ENCODE measurements around the gene EHBP1.

The EHBP1 gene

DNA sequence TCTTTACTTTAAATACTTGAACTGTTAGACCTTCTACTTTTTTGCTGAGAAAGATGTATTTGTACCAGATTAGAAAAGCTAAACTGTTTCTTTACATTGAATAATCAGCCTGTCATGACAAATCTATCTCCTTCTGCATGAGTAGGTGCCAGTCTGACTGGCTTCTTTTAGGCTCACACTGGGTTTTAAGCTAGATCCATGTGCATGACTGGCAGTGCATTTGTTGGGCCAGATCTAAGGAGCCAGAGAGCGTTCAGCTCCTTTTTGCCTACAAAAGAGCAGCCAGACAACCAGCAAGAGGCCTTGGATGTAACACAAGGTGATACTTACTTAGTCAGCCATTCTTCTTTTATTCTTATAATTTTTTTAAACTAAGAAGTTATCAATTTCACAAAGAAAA, 263.2 kb downstream of the EHBP1 start:
- H3K27me3 ChIP-seq (ENCODE audit: insufficient read depth, low read depth) = no peaks in the 10 kb centered on the region
- no peak overlapping the region for H2AFZ ChIP-seq (ENCODE audit: low read depth)
- H3K9ac ChIP-seq = no peak overlapping the region
- TF ChIP-seq, protein P1, sequence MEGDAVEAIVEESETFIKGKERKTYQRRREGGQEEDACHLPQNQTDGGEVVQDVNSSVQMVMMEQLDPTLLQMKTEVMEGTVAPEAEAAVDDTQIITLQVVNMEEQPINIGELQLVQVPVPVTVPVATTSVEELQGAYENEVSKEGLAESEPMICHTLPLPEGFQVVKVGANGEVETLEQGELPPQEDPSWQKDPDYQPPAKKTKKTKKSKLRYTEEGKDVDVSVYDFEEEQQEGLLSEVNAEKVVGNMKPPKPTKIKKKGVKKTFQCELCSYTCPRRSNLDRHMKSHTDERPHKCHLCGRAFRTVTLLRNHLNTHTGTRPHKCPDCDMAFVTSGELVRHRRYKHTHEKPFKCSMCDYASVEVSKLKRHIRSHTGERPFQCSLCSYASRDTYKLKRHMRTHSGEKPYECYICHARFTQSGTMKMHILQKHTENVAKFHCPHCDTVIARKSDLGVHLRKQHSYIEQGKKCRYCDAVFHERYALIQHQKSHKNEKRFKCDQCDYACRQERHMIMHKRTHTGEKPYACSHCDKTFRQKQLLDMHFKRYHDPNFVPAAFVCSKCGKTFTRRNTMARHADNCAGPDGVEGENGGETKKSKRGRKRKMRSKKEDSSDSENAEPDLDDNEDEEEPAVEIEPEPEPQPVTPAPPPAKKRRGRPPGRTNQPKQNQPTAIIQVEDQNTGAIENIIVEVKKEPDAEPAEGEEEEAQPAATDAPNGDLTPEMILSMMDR (conservative IDR thresholded peaks at IDR 0.05; ENCODE audit: low read depth, low read length) = no peak
- H4K20me1 ChIP-seq (ENCODE audit: insufficient read depth) = no peaks in the 10 kb centered on the region
- no peak overlapping the region for H3K27ac ChIP-seq
- H3K4me3 ChIP-seq (IDR thresholded peaks at IDR 0.05; ENCODE audit: insufficient read depth, low read depth, low read length) = no peak overlapping the region
- H3K79me2 ChIP-seq (ENCODE audit: insufficient read depth, low read depth) = no peaks in the 10 kb centered on the region
- no peak overlapping the region for H3K4me2 ChIP-seq
- no peaks in the 10 kb centered on the region for H3K4me1 ChIP-seq (ENCODE audit: low read depth, poor library complexity, severe bottlenecking)
- no peaks in the 10 kb centered on the region for H3K36me3 ChIP-seq (ENCODE audit: insufficient read depth)

DNA sequence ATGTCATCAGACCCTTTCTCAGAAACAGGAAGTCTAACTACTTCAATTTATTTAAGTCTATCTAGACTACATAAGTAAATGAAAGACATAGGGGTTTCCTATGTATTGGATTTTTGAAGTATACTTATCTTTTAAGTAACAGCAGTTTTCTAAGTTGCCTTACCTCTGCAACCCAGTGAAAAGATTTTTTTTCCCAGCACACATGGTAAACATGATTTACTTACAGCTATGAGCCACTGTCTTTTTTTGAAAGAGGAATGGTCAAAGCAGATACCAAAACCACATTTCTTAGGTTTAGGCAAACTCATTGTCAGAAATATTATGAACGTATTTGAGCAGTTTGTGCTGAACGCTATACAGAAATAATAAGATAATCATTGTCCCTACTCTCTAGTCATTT, 266.4 kb downstream of the EHBP1 start:
- H3K4me3 ChIP-seq (IDR thresholded peaks at IDR 0.05; ENCODE audit: insufficient read depth, low read depth, low read length) = no peak overlapping the region
- H3K4me1 ChIP-seq (ENCODE audit: low read depth, poor library complexity, severe bottlenecking) = no peaks in the 10 kb centered on the region
- H3K36me3 ChIP-seq (ENCODE audit: insufficient read depth) = no peaks in the 10 kb centered on the region
- H4K20me1 ChIP-seq (ENCODE audit: insufficient read depth) = no peaks in the 10 kb centered on the region
- H3K79me2 ChIP-seq (ENCODE audit: insufficient read depth, low read depth) = no peaks in the 10 kb centered on the region
- no peak overlapping the region for H3K4me2 ChIP-seq
- H3K27ac ChIP-seq = no peak overlapping the region
- H3K27me3 ChIP-seq (ENCODE audit: insufficient read depth, low read depth) = no peaks in the 10 kb centered on the region
- H3K9ac ChIP-seq = no peak overlapping the region
- TF ChIP-seq, protein P1 (conservative IDR thresholded peaks at IDR 0.05; ENCODE audit: low read depth, low read length) = no peak
- no peak overlapping the region for H2AFZ ChIP-seq (ENCODE audit: low read depth)

DNA sequence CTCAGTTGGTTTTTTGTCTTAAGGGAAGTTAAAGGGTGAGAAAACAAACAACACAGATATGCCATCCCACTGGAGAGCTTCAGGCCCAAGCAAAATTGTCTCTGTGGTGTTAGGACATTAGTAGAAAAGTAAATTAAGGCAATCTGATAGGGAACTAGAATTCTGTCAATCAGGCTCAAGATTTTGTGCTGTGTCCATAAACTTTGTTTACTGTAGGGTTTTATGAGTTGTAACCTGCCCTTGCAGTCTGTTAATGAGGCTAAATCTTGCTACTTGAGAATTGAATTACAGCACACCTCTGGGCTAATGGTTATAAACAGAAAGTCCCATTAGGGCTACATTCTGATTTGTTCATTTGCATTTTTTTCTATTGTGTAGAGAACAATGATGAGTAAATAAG, 267.1 kb downstream of the EHBP1 start:
- Histone ChIP-seq H3K9ac (no peak overlapping the region), H3K27ac (no peak overlapping the region), H3K4me1 (ENCODE audit: low read depth, poor library complexity, severe bottlenecking) (no peaks in the 10 kb centered on the region), H2AFZ (ENCODE audit: low read depth) (no peak overlapping the region), H3K79me2 (ENCODE audit: insufficient read depth, low read depth) (no peaks in the 10 kb centered on the region), H3K4me2 (no peak overlapping the region), H4K20me1 (ENCODE audit: insufficient read depth) (no peaks in the 10 kb centered on the region), H3K4me3 (IDR thresholded peaks at IDR 0.05; ENCODE audit: insufficient read depth, low read depth, low read length) (no peak overlapping the region), H3K36me3 (ENCODE audit: insufficient read depth) (no peaks in the 10 kb centered on the region), H3K27me3 (ENCODE audit: insufficient read depth, low read depth) (no peaks in the 10 kb centered on the region)
- TF ChIP-seq, protein P1 (conservative IDR thresholded peaks at IDR 0.05; ENCODE audit: low read depth, low read length) = no peak

DNA sequence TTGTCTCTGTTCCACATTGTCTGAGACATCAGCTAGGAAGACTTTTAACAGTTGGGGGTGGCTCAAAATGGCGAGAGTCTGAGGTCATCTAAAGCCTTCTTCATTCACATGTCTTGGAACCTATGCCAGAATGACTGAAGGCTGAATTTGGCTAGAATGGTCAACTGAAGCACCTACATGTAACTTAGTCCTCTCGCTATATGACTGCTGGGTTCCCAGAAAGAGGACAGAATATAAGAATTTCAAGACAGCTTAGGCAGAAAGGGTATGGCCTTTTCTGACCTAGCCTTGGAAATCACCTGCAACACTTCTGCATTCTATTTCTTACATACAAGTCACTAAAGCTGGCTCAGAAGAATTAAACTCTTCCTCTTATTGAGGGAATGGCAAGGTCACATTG, 269.5 kb downstream of the EHBP1 start:
- Histone ChIP-seq H4K20me1 (ENCODE audit: insufficient read depth) (no peaks in the 10 kb centered on the region), H2AFZ (ENCODE audit: low read depth) (no peak overlapping the region), H3K9ac (no peak overlapping the region), H3K27ac (no peak overlapping the region), H3K79me2 (ENCODE audit: insufficient read depth, low read depth) (no peaks in the 10 kb centered on the region), H3K4me2 (no peak overlapping the region), H3K27me3 (ENCODE audit: insufficient read depth, low read depth) (no peaks in the 10 kb centered on the region), H3K4me1 (ENCODE audit: low read depth, poor library complexity, severe bottlenecking) (no peaks in the 10 kb centered on the region), H3K36me3 (ENCODE audit: insufficient read depth) (no peaks in the 10 kb centered on the region), H3K4me3 (IDR thresholded peaks at IDR 0.05; ENCODE audit: insufficient read depth, low read depth, low read length) (no peak overlapping the region)
- TF ChIP-seq, protein P1 (conservative IDR thresholded peaks at IDR 0.05; ENCODE audit: low read depth, low read length) = no peak

DNA sequence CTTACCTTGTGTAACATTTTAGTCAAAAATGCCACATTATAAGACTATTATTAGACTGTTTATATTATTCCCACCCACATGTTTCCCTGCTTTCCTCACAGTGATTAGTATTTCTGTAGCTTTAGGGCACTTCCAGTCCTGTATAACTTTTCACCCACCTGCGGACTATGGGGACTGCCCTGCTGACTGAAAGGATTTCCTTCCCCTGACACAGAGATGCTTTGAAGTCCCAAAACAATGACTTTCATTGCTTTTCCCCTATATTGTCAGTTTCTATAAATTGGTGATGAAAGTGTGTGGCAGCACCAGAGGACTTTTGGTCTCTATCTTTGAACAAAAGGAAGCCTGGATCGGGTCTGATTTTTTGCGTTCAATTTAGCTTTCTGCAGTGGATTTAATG, 286.1 kb downstream of the EHBP1 start:
- no peaks in the 10 kb centered on the region for H3K27me3 ChIP-seq (ENCODE audit: insufficient read depth, low read depth)
- H3K36me3 ChIP-seq (ENCODE audit: insufficient read depth) = no peaks in the 10 kb centered on the region
- no peak overlapping the region for H3K4me2 ChIP-seq
- no peak overlapping the region for H3K27ac ChIP-seq
- TF ChIP-seq, protein P1 (conservative IDR thresholded peaks at IDR 0.05; ENCODE audit: low read depth, low read length) = no peak
- no peak overlapping the region for H3K9ac ChIP-seq
- no peaks in the 10 kb centered on the region for H4K20me1 ChIP-seq (ENCODE audit: insufficient read depth)
- H3K79me2 ChIP-seq (ENCODE audit: insufficient read depth, low read depth) = no peaks in the 10 kb centered on the region
- no peaks in the 10 kb centered on the region for H3K4me1 ChIP-seq (ENCODE audit: low read depth, poor library complexity, severe bottlenecking)
- no peak overlapping the region for H3K4me3 ChIP-seq (IDR thresholded peaks at IDR 0.05; ENCODE audit: insufficient read depth, low read depth, low read length)
- H2AFZ ChIP-seq (ENCODE audit: low read depth) = no peak overlapping the region

All from KMS-11 (cell line).